AG04450 (cell line): ENCODE data around the gene LRRN4. TPM values are rescaled to one million over a fixed set of nuclear protein-coding genes. Genes with fewer than 3 reads are reported as not detected.

Source experiments
- CTCF ChIA-PET: fragments of 300-600, 350-600 bp; formaldehyde crosslinking; extraction: SDS; loops from one replicate; lab custom pipeline; 2022; ENCODE audit warnings: antibody characterized with exemption, inconsistent platforms; lab: Charles Lee
- POLR2A ChIA-PET: fragments of 350-600 bp; formaldehyde crosslinking; extraction: SDS; loops from one replicate; lab custom pipeline; 2021; ENCODE audit warnings: antibody characterized with exemption, inconsistent platforms; lab: Yijun Ruan, JAX
- DNase-seq: peaks from one replicate; pipeline ENCODE4 v3.0.0-alpha.2; 2011; ENCODE audit warnings: low read depth, low spot score
- H3K27ac ChIP-seq: one replicate; pipeline ENCODE4 v1.5.1; 2012; ENCODE audit warnings: low read depth, low read length, control low read depth
- H3K27me3 ChIP-seq: one replicate; pipeline ENCODE4 v1.6.0; 2012; ENCODE audit warnings: low read length; ENCODE audit not compliant: control insufficient read depth, insufficient read depth
- H3K4me3 ChIP-seq: 2 replicates; pipeline ENCODE4 v1.5.1; 2011; ENCODE audit warnings: mild to moderate bottlenecking, low read depth, low read length, control low read depth
- H3K9me3 ChIP-seq: 2 replicates; pipeline ENCODE4 v1.5.1; 2012; ENCODE audit warnings: low read length; ENCODE audit not compliant: control insufficient read depth, insufficient read depth
- polyA plus RNA-seq: library from polyadenylated mRNA; depleted of rRNA; stranded (reverse); fragments of >200 nt; gene quantifications from 2 replicates; pipeline ENCODE4 v1.2.3, GENCODE V29; 2011
- TF ChIP-seq, protein P1 (sequence below): IDR thresholded peaks from 2 replicates; pipeline ENCODE4 v1.5.1; 2011; ENCODE audit warnings: low read depth, low read length, control low read depth, inconsistent platforms

Gene LRRN4
- polyA plus RNA-seq, 1 experiment, result 0.02 TPM

GRCh38 chr20:6083926-6084325 is 30.1 kb upstream of the LRRN4 start:
- Histone ChIP-seq H3K27ac (no peak overlapping the region), H3K27me3 (peaks cover 2% of the 10 kb centered on the region), H3K9me3 (no peaks in the 10 kb centered on the region), H3K4me3 (no peak overlapping the region)
- ChIA-PET CTCF (interaction anchor here (1.3 to 1.4 kb wide), 2 partner anchors 9 to 10 kb away, joined by 6 to 8 read pairs; no protein-coding TSS in a partner anchor), POLR2A (no interaction called here)
- no peak for DNase-seq
- TF ChIP-seq, protein P1, sequence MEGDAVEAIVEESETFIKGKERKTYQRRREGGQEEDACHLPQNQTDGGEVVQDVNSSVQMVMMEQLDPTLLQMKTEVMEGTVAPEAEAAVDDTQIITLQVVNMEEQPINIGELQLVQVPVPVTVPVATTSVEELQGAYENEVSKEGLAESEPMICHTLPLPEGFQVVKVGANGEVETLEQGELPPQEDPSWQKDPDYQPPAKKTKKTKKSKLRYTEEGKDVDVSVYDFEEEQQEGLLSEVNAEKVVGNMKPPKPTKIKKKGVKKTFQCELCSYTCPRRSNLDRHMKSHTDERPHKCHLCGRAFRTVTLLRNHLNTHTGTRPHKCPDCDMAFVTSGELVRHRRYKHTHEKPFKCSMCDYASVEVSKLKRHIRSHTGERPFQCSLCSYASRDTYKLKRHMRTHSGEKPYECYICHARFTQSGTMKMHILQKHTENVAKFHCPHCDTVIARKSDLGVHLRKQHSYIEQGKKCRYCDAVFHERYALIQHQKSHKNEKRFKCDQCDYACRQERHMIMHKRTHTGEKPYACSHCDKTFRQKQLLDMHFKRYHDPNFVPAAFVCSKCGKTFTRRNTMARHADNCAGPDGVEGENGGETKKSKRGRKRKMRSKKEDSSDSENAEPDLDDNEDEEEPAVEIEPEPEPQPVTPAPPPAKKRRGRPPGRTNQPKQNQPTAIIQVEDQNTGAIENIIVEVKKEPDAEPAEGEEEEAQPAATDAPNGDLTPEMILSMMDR, result no peak

DNA sequence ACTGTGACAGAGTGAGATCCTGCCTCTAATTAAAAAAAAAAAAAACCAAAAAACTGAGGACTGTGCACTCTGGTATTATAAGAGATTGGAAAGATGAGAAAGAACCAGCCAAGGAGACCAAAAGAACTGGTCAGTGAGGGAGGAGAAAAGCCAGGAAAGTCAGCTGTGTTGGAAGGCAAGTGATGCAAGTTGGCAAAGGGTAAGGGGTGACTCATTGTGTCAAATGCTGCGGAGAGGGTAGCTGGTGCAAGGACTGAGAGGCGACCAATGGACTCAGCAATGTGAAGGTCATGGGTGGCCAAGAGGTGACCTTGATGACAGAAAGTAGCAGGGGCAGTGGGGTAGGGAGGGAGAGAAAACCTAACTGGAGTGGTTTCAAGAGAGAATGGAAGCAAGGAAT is 27.4 kb upstream of the LRRN4 start:
- Histone ChIP-seq H3K4me3 (no peak overlapping the region), H3K9me3 (no peaks in the 10 kb centered on the region), H3K27ac (no peak overlapping the region), H3K27me3 (peaks cover 2% of the 10 kb centered on the region)
- ChIA-PET CTCF (no interaction called here), POLR2A (no interaction called here)
- TF ChIP-seq, protein P1, result no peak
- DNase-seq, result no peak

DNA sequence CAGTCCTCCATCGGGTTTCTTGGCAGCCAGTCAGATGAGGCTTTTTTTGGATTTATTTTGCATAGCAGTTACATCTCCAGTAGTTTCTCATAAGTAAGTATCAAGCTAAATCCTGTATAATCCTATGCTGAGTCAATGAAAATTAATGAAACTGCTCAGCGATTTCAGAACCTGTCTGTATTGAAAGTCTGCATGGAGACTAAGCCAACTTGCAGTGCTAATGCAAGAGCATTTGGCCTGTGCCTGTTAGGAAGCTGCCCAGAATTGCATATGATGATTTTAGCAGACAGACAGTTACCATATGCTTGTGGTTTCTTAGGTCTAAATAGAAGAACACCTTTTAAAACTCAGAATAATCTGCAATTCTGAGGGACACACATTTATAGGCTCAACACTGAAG is 25.2 kb upstream of the LRRN4 start:
- Histone ChIP-seq H3K4me3 (no peak overlapping the region), H3K9me3 (no peaks in the 10 kb centered on the region), H3K27ac (no peak overlapping the region), H3K27me3 (peaks cover 5% of the 10 kb centered on the region)
- TF ChIP-seq, protein P1, result no peak
- POLR2A ChIA-PET, result no interaction called here
- CTCF ChIA-PET, result interaction anchor here (0.7 to 6.4 kb wide), 5 partner anchors 17 to 550 kb away, joined by 3 to 75 read pairs (median 4); no protein-coding TSS in a partner anchor
- DNase-seq, result no peak

GRCh38 chr20:6075428-6076219 is 21.8 kb upstream of the LRRN4 start:
- ChIA-PET CTCF (interaction anchor here (0.6 to 6.4 kb wide), 9 partner anchors 10 to 598 kb away, joined by 3 to 75 read pairs (median 5); no protein-coding TSS in a partner anchor), POLR2A (interaction anchor here (0.7 kb wide), 1 partner anchor 1596 kb away, joined by 5 read pairs; no protein-coding TSS in a partner anchor)
- H3K4me3 ChIP-seq, result no peak overlapping the region
- TF ChIP-seq, protein P1, result no peak
- no peak overlapping the region for H3K27ac ChIP-seq
- H3K27me3 ChIP-seq, result peaks cover 4% of the 10 kb centered on the region
- no peak for DNase-seq
- H3K9me3 ChIP-seq, result no peaks in the 10 kb centered on the region

DNA sequence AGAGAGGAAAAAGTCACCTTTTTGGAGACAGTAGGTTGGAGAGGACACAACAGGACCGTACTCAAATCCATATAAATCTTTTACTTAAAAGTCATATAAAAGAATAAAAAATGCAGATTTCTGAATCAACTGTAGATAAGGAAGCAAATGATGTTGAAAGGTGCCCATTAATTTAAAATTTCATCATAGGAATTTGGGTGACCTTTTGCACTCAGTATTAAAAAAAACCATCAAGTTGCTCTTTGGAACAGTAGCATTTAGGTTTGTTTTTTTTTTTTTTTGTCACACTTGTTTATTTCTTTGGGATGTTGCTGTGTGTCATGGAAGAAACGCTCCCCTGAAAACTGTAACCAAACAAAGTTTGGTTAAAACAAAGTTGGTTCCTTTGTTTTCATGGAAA is 20.9 kb upstream of the LRRN4 start:
- TF ChIP-seq, protein P1, result no peak
- ChIA-PET CTCF (interaction anchor here (0.6 to 6.4 kb wide), 10 partner anchors 9 to 626 kb away, joined by 3 to 75 read pairs (median 4); no protein-coding TSS in a partner anchor), POLR2A (interaction anchor here (0.7 kb wide), 1 partner anchor 1595 kb away, joined by 5 read pairs; no protein-coding TSS in a partner anchor)
- H3K27me3 ChIP-seq, result peaks cover 2% of the 10 kb centered on the region
- H3K27ac ChIP-seq, result no peak overlapping the region
- H3K9me3 ChIP-seq, result no peaks in the 10 kb centered on the region
- DNase-seq, result no peak
- H3K4me3 ChIP-seq, result no peak overlapping the region
